Liver (tissue), 9 donors: ENCODE measurements around the gene RTP1. TPM values are rescaled to one million over a fixed set of nuclear protein-coding genes. Genes with fewer than 3 reads are reported as not detected.
A peak's percentile ranks its signal among the peaks of the same experiment; 100 is the strongest.

Source experiments
- DNase-seq: peaks from one replicate; pipeline ENCODE4 v3.0.0-alpha.2; 2017; ENCODE audit warnings: low spot score
- H3K27ac ChIP-seq, 2 donors: one replicate each; pipeline ENCODE4 v1.7.0; 2013; ENCODE audit warnings: inconsistent platforms in 2 of 2, low read length in 2 of 2, control low read depth in 1 of 2, low read depth in 1 of 2, mild to moderate bottlenecking in 1 of 2
- H3K27me3 ChIP-seq, 4 donors: one replicate each; pipeline versions ENCODE4 v1.6.1 to v1.7.0; 2013; ENCODE audit warnings: low read length in 3 of 4, inconsistent platforms in 1 of 4, mild to moderate bottlenecking in 1 of 4, moderate library complexity in 1 of 4; ENCODE audit not compliant: control insufficient read depth in 4 of 4, insufficient read depth in 4 of 4
- H3K36me3 ChIP-seq, 4 donors: one replicate each; pipeline versions ENCODE4 v1.6.1 to v1.7.0; 2013; ENCODE audit warnings: low read length in 3 of 4, mild to moderate bottlenecking in 3 of 4, low read depth in 1 of 4, moderate library complexity in 1 of 4; ENCODE audit not compliant: control insufficient read depth in 4 of 4, insufficient read depth in 3 of 4
- H3K4me1 ChIP-seq, 4 donors: one replicate each; pipeline versions ENCODE4 v1.6.1 to v1.7.0; 2013; ENCODE audit warnings: low read length in 3 of 4, mild to moderate bottlenecking in 3 of 4, moderate library complexity in 1 of 4; ENCODE audit not compliant: control insufficient read depth in 4 of 4, insufficient read depth in 4 of 4
- H3K4me3 ChIP-seq, 3 donors: one replicate each; pipeline versions ENCODE4 v1.6.1 to v1.7.0; 2013; ENCODE audit warnings: low read length in 3 of 3, control low read depth in 1 of 3, low read depth in 1 of 3, mild to moderate bottlenecking in 1 of 3
- H3K9ac ChIP-seq, 2 donors: one replicate each; pipeline ENCODE4 v1.7.0; 2013; ENCODE audit warnings: low read length in 2 of 2, mild to moderate bottlenecking in 2 of 2, moderate library complexity in 2 of 2, control low read depth in 1 of 2, low read depth in 1 of 2
- H3K9me3 ChIP-seq, 4 donors: one replicate each; pipeline versions ENCODE4 v1.6.1 to v1.7.0; 2013; ENCODE audit warnings: low read length in 3 of 4; ENCODE audit not compliant: control insufficient read depth in 4 of 4
- EGR1 ChIP-seq, 2 donors: IDR thresholded peaks; 2 replicates each; pipeline ENCODE4 v1.6.1; 2016 to 2018; ENCODE audit warnings: antibody characterized with exemption in 2 of 2, low read depth in 2 of 2
- FOXA2 ChIP-seq: IDR thresholded peaks from 2 replicates; pipeline ENCODE4 v1.6.1; 2016; ENCODE audit warnings: antibody characterized with exemption
- HNF4A ChIP-seq, 2 donors: conservative IDR thresholded peaks; 2 replicates each; pipeline ENCODE4 v1.6.1; 2016; ENCODE audit warnings: antibody characterized with exemption in 2 of 2, mild to moderate bottlenecking in 2 of 2
- JUND ChIP-seq, 2 donors: IDR thresholded peaks; 2 replicates each; pipeline ENCODE4 v1.6.1; 2016; ENCODE audit warnings: antibody characterized with exemption in 2 of 2
- RAD21 ChIP-seq, 2 donors: IDR thresholded peaks; 2 replicates each; pipeline ENCODE4 v1.6.1; 2016; ENCODE audit warnings: antibody characterized with exemption in 2 of 2, mild to moderate bottlenecking in 2 of 2
- SP1 ChIP-seq: IDR thresholded peaks from 2 replicates; pipeline ENCODE4 v1.6.1; 2018; ENCODE audit warnings: antibody characterized with exemption, mild to moderate bottlenecking
- TAF1 ChIP-seq: conservative IDR thresholded peaks from 2 replicates; pipeline ENCODE4 v1.6.1; 2016; ENCODE audit warnings: antibody characterized with exemption, mild to moderate bottlenecking
- WGBS: extraction: QIAGEN DNeasy Blood & Tissue Kit; methylation state at CpG from one replicate; pipeline ENCODE4 v1.1.7; 2013; 5-methylcytosine and 5-hydroxymethylcytosine counted together
- polyA plus RNA-seq, 2 donors: library from polyadenylated mRNA; stranded (reverse) in 1 of 2; unstranded in 1 of 2; fragments of 200-250 nt in 1 of 2; fragments of >200 nt in 1 of 2; fragmentation: Nextera tagmentation in 1 of 2; extraction: Ambion mirVana in 1 of 2; gene quantifications; one replicate each; pipeline versions ENCODE4 v1.2.1 to v1.2.3, GENCODE V29; 2013 to 2015
- total RNA-seq, 2 donors: library from RNA; depleted of rRNA; stranded (reverse); fragments of >200 nt; gene quantifications; one replicate each; pipeline ENCODE4 v1.2.3, GENCODE V29; 2014
- TF ChIP-seq, protein P1 (sequence below): fragments of 150-350 bp; IDR thresholded peaks from 2 replicates; pipeline ENCODE4 v1.5.1; 2017; ENCODE audit warnings: improper control_type of control experiment, low read depth, low read length; ENCODE audit not compliant: missing input control
- TF ChIP-seq, protein P2 (sequence below): IDR thresholded peaks from 2 replicates; pipeline ENCODE4 v1.6.1; 2016; ENCODE audit warnings: antibody characterized with exemption, mild to moderate bottlenecking
- donor health status: healthy.
- donor health status: healthy.
- donor health status: healthy.
- donor health status: healthy.
- donor health status: healthy.

Gene RTP1, protein sequence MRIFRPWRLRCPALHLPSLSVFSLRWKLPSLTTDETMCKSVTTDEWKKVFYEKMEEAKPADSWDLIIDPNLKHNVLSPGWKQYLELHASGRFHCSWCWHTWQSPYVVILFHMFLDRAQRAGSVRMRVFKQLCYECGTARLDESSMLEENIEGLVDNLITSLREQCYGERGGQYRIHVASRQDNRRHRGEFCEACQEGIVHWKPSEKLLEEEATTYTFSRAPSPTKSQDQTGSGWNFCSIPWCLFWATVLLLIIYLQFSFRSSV
- total RNA-seq (not detected), polyA plus RNA-seq (not detected)

DNA sequence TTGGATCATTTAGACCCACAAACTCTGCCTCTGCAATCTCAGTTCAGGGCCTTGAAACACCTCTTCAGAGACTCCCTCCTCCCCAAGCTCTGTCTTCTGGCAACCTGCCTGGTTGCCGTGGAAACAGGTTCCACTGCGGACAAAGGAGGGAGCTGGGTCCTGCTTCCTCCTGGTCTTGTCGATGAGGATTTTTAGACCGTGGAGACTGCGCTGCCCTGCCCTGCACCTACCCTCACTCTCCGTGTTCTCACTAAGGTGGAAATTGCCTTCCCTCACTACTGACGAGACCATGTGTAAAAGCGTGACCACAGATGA lies at the start of gene RTP1:
Gene RTP1 (plus strand): TSS at position 152 of the 315 bp plus-strand sequence. CDS start 30 bp downstream, at position 182.
- Histone ChIP-seq H3K27me3 (no peaks in the 10 kb centered on the region), H3K36me3 (no peaks in the 10 kb centered on the region), H3K4me3 (no peak within 1 kb of the TSS), H3K4me1 (no peaks in the 10 kb centered on the region), H3K9ac (no peak within 1 kb of the TSS), H3K9me3 (no peaks in the 10 kb centered on the region), H3K27ac (no peak within 1 kb of the TSS)
- TF ChIP-seq RAD21 (IDR thresholded peaks at IDR 0.05) (no peak), SP1 (no peak), FOXA2 (no peak)
- WGBS = 88% methylated on average over 8 of the region's 8 CpGs
- DNase-seq = no peak

DNA sequence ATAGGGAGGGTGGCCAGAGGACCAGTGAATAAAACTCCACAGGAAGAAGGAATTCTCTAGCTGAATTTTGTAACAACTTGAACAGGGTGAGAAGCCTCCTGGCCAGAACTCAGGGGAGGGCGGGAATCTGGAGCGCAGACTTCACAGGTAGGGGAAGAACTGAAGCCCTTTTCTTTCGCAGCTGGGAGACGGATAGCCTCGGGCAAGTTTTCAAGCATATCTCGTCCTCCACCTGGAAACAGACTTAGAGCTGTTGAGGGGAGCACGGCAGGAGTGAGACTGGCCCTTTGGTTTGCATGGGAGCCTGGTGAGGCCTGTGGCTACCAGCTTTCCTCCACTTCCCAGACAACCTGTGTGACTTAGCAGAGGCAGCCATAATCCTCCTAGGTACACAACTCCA lies 47.1 kb upstream of the RTP1 start:
- Histone ChIP-seq H3K4me1 (no peaks in the 10 kb centered on the region), H3K27ac (no peak overlapping the region), H3K36me3 (no peaks in the 10 kb centered on the region), H3K27me3 (peaks cover 0 to 2% (median 0%) of the 10 kb centered on the region in 4 donors), H3K4me3 (no peak overlapping the region), H3K9ac (no peak overlapping the region), H3K9me3 (peaks cover 0 to 2% (median 0%) of the 10 kb centered on the region in 4 donors)
- TF ChIP-seq RAD21 (IDR thresholded peaks at IDR 0.05) = no peak
- no peak for TF ChIP-seq EGR1 (IDR thresholded peaks at IDR 0.05; ENCODE audit: low read depth in 2 of 2)
- TF ChIP-seq, protein P1, sequence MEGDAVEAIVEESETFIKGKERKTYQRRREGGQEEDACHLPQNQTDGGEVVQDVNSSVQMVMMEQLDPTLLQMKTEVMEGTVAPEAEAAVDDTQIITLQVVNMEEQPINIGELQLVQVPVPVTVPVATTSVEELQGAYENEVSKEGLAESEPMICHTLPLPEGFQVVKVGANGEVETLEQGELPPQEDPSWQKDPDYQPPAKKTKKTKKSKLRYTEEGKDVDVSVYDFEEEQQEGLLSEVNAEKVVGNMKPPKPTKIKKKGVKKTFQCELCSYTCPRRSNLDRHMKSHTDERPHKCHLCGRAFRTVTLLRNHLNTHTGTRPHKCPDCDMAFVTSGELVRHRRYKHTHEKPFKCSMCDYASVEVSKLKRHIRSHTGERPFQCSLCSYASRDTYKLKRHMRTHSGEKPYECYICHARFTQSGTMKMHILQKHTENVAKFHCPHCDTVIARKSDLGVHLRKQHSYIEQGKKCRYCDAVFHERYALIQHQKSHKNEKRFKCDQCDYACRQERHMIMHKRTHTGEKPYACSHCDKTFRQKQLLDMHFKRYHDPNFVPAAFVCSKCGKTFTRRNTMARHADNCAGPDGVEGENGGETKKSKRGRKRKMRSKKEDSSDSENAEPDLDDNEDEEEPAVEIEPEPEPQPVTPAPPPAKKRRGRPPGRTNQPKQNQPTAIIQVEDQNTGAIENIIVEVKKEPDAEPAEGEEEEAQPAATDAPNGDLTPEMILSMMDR = no peak
- TF ChIP-seq FOXA2 = no peak
- no peak for TF ChIP-seq TAF1
- TF ChIP-seq JUND (IDR thresholded peaks at IDR 0.05) = no peak
- TF ChIP-seq, protein P2, sequence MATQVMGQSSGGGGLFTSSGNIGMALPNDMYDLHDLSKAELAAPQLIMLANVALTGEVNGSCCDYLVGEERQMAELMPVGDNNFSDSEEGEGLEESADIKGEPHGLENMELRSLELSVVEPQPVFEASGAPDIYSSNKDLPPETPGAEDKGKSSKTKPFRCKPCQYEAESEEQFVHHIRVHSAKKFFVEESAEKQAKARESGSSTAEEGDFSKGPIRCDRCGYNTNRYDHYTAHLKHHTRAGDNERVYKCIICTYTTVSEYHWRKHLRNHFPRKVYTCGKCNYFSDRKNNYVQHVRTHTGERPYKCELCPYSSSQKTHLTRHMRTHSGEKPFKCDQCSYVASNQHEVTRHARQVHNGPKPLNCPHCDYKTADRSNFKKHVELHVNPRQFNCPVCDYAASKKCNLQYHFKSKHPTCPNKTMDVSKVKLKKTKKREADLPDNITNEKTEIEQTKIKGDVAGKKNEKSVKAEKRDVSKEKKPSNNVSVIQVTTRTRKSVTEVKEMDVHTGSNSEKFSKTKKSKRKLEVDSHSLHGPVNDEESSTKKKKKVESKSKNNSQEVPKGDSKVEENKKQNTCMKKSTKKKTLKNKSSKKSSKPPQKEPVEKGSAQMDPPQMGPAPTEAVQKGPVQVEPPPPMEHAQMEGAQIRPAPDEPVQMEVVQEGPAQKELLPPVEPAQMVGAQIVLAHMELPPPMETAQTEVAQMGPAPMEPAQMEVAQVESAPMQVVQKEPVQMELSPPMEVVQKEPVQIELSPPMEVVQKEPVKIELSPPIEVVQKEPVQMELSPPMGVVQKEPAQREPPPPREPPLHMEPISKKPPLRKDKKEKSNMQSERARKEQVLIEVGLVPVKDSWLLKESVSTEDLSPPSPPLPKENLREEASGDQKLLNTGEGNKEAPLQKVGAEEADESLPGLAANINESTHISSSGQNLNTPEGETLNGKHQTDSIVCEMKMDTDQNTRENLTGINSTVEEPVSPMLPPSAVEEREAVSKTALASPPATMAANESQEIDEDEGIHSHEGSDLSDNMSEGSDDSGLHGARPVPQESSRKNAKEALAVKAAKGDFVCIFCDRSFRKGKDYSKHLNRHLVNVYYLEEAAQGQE = no peak
- TF ChIP-seq HNF4A (conservative IDR thresholded peaks at IDR 0.05) = no peak
- no peak for TF ChIP-seq SP1
- DNase-seq = no peak
- whole genome bisulfite sequencing = 95% methylated on average over 7 of the region's 7 CpGs

DNA sequence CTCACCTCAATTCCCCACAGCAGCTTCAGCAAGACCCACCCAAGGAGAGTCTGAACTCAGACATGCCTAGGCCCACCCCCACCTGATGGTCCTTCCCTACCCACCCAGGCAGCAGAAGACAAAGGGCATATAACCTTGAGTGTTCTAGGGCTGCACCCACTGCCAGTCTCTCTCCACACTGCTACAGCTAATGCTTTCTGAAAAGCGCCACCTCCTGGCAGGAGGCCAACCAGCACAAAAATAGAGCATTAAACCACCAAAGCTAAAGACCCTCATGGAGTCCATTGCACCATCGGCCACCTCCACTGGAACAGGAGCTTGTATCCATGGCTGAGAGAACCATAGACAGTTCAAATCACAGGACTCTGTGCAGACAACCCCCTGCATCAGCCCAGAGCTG lies 46.7 kb upstream of the RTP1 start:
- no peaks in the 10 kb centered on the region for H3K36me3 ChIP-seq
- TF ChIP-seq SP1 = no peak
- no peak for TF ChIP-seq HNF4A (conservative IDR thresholded peaks at IDR 0.05)
- no peak for TF ChIP-seq JUND (IDR thresholded peaks at IDR 0.05)
- peak in 1 of 2 donors; percentile 5 for TF ChIP-seq RAD21 (IDR thresholded peaks at IDR 0.05)
- no peaks in the 10 kb centered on the region for H3K4me1 ChIP-seq
- H3K4me3 ChIP-seq = no peak overlapping the region
- WGBS = 83% methylated on average over 2 of the region's 2 CpGs
- H3K27me3 ChIP-seq = peaks cover 0 to 2% (median 0%) of the 10 kb centered on the region in 4 donors
- no peak overlapping the region for H3K27ac ChIP-seq
- peak; percentile 41 for DNase-seq
- no peaks in the 10 kb centered on the region for H3K9me3 ChIP-seq
- H3K9ac ChIP-seq = no peak overlapping the region
